Panc1 (cell line): ENCODE data around the gene CAMK4. TPM values are rescaled to one million over a fixed set of nuclear protein-coding genes. Genes with fewer than 3 reads are reported as not detected.

Experiments used
- ATAC-seq: fragments of 200-7000 bp; cut with Tn5 transposase; 2 replicates; pipeline ENCODE4 v1.9.1; 2020; ENCODE audit warnings: mild to moderate bottlenecking, moderate library complexity
- BruUV-seq: library from RNA; stranded (reverse); fragments of 400-500 nt; replicated peaks from 2 replicates; lab custom pipeline; 2021; lab: Mats Ljungman, UMichigan
- CTCF ChIA-PET: fragments of 300-600 bp; sonication (Branson Sonifier 250); formaldehyde crosslinking; loops from one replicate; lab custom pipeline; 2022; ENCODE audit warnings: antibody characterized with exemption; lab: Charles Lee
- POLR2A ChIA-PET: fragments of 300-600 bp; sonication (Branson Sonifier 250); formaldehyde crosslinking; loops from one replicate; lab custom pipeline; 2022; ENCODE audit warnings: antibody characterized with exemption; lab: Charles Lee
- DNase-seq: peaks from one replicate; pipeline ENCODE4 v3.0.0-alpha.2; 2010; ENCODE audit warnings: low read depth, low spot score
- H3K27ac ChIP-seq: 2 replicates; pipeline ENCODE4 v1.5.1; 2011; ENCODE audit warnings: mild to moderate bottlenecking, low read length, inconsistent platforms
- H3K27me3 ChIP-seq: fragments of 200-500 bp; sonication (Bioruptor generic); 2 replicates; pipeline ENCODE4 v1.6.0; 2014; ENCODE audit warnings: low read length, inconsistent platforms; ENCODE audit not compliant: control insufficient read depth, insufficient read depth
- H3K36me3 ChIP-seq: fragments of 200-500 bp; sonication (Bioruptor generic); 2 replicates; pipeline ENCODE4 v1.5.1; 2014; ENCODE audit warnings: inconsistent platforms, mild to moderate bottlenecking, low read length, moderate library complexity; ENCODE audit not compliant: control insufficient read depth, insufficient read depth
- H3K4me1 ChIP-seq: 2 replicates; pipeline ENCODE4 v1.5.1; 2011; ENCODE audit warnings: inconsistent platforms, mild to moderate bottlenecking, low read length, moderate library complexity; ENCODE audit not compliant: control insufficient read depth, insufficient read depth
- H3K4me3 ChIP-seq, 2 experiments: 2 replicates each; pipeline ENCODE4 v1.5.1; 2011 to 2012; ENCODE audit warnings: low read depth in 2 of 2, low read length in 2 of 2, mild to moderate bottlenecking in 2 of 2, inconsistent platforms in 1 of 2, moderate library complexity in 1 of 2
- H3K9me3 ChIP-seq: fragments of 200-500 bp; sonication (Bioruptor generic); 2 replicates; pipeline ENCODE4 v1.5.1; 2014; ENCODE audit warnings: low read depth, mild to moderate bottlenecking, inconsistent platforms, low read length, moderate library complexity; ENCODE audit not compliant: control insufficient read depth, insufficient read depth
- CTCF ChIP-seq: fragments of 450-650 bp; IDR thresholded peaks from 2 replicates; pipeline ENCODE4 v1.5.1; 2017; ENCODE audit warnings: mild to moderate bottlenecking
- POLR2AphosphoS5 ChIP-seq: IDR thresholded peaks from 2 replicates; pipeline ENCODE4 v1.6.1; 2012; ENCODE audit warnings: mild to moderate bottlenecking, low read depth, low read length, moderate library complexity
- REST ChIP-seq, 2 experiments: IDR thresholded peaks; 2 replicates each; pipeline ENCODE4 v1.6.1; 2011 to 2012; ENCODE audit warnings: low read depth in 2 of 2, control low read depth in 1 of 2, low read length in 1 of 2, mild to moderate bottlenecking in 1 of 2, moderate library complexity in 1 of 2; ENCODE audit not compliant: insufficient read depth in 1 of 2
- SIN3A ChIP-seq: IDR thresholded peaks from 2 replicates; pipeline ENCODE4 v1.6.1; 2012; ENCODE audit warnings: low read depth, mild to moderate bottlenecking, low read length, moderate library complexity, borderline replicate concordance; ENCODE audit not compliant: insufficient read depth
- TCF7L2 ChIP-seq: IDR thresholded peaks from 2 replicates; pipeline ENCODE4 v1.6.1; 2011; ENCODE audit warnings: mild to moderate bottlenecking, low read depth, low read length, inconsistent platforms
- in situ Hi-C: cut with HindIII; loops from 2 replicates; pipeline ENCODE4 v1.10.0; 2016; ENCODE audit warnings: low sequenced_read_pairs, low pct_unique_long_range_greater_than_20kb
- intact Hi-C: fragments of 100-400 bp; cut with micrococcal nuclease; formaldehyde crosslinking; loops from one replicate; pipeline ENCODE4 v1.10.0; 2022; ENCODE audit not compliant: unreplicated experiment
- total RNA-seq: library from RNA; stranded (reverse); gene quantifications from one replicate; pipeline ENCODE4 v1.2.1, GENCODE V29; 2021; ENCODE audit not compliant: unreplicated experiment

CAMK4 gene
- total RNA-seq, 1 experiment from 2014 or later = 0.39 TPM

GRCh38 chr5:111231119-111231518 is 6.9 kb downstream of the CAMK4 start:
- CTCF ChIA-PET = no interaction called here
- DNase-seq (no peak), ATAC-seq (no peak)
- in situ Hi-C loops = no loop called here
- no TSS peak for BruUV-seq
- no peak for TF ChIP-seq TCF7L2
- TF ChIP-seq POLR2AphosphoS5 = no peak
- no peak for TF ChIP-seq SIN3A
- no peak for TF ChIP-seq CTCF
- no peak for TF ChIP-seq REST (IDR thresholded peaks at IDR 0.05; ENCODE audit: insufficient read depth in 1 of 2, low read depth in 2 of 2, low read length in 1 of 2)
- POLR2A ChIA-PET = no interaction called here
- peaks cover 18% of the 10 kb centered on the region for H3K27me3 ChIP-seq
- no peaks in the 10 kb centered on the region for H3K9me3 ChIP-seq
- intact Hi-C loops = no loop called here
- H3K36me3 ChIP-seq = no peaks in the 10 kb centered on the region
- H3K4me3 ChIP-seq = no peak overlapping the region
- no peaks in the 10 kb centered on the region for H3K4me1 ChIP-seq
- no peak overlapping the region for H3K27ac ChIP-seq

GRCh38 chr5:111232311-111233051 is 8.3 kb downstream of the CAMK4 start:
- CTCF ChIA-PET = interaction anchor here (0.7 kb wide), 1 partner anchor 350 kb away, joined by 12 read pairs; no protein-coding TSS in a partner anchor

More at GRCh38 chr5:111232311-111233051, 8.3 kb downstream of the CAMK4 start:
- intact Hi-C loops = no loop called here
- H3K4me3 ChIP-seq = no peak overlapping the region
- BruUV-seq = no TSS peak
- TF ChIP-seq CTCF (no peak), SIN3A (no peak), TCF7L2 (no peak), REST (IDR thresholded peaks at IDR 0.05; ENCODE audit: insufficient read depth in 1 of 2, low read depth in 2 of 2, low read length in 1 of 2) (no peak), POLR2AphosphoS5 (no peak)
- POLR2A ChIA-PET = no interaction called here
- no peaks in the 10 kb centered on the region for H3K36me3 ChIP-seq
- no peaks in the 10 kb centered on the region for H3K4me1 ChIP-seq
- no peak for ATAC-seq
- in situ Hi-C loops = no loop called here
- no peak for DNase-seq
- H3K27ac ChIP-seq = no peak overlapping the region
- H3K27me3 ChIP-seq = peaks cover 10% of the 10 kb centered on the region
- no peaks in the 10 kb centered on the region for H3K9me3 ChIP-seq
